HCT116 (cell line): ENCODE data around the gene ZDHHC14. TPM values are rescaled to one million over a fixed set of nuclear protein-coding genes. Genes with fewer than 3 reads are reported as not detected.

ENCODE experiments used
- ATAC-seq: fragments of 200-7000 bp; cut with Tn5 transposase; 2 replicates; pipeline ENCODE4 v1.9.1; 2020; ENCODE audit warnings: mild to moderate bottlenecking, moderate library complexity
- BruUV-seq: library from RNA; stranded (reverse); fragments of 400-500 nt; replicated peaks from 2 replicates; lab custom pipeline; 2021; lab: Mats Ljungman, UMichigan
- CTCF ChIA-PET: fragments of 300-600 bp; sonication (Branson Sonifier 250); formaldehyde crosslinking; loops from one replicate; lab custom pipeline; 2021; ENCODE audit warnings: antibody characterized with exemption; lab: Charles Lee
- POLR2A ChIA-PET: fragments of 300-600, 350-600 bp; sonication (Branson Sonifier 250); formaldehyde crosslinking; loops from one replicate; lab custom pipeline; 2021; ENCODE audit warnings: antibody characterized with exemption; lab: Charles Lee
- RAD21 ChIA-PET, 2 experiments: fragments of 300-600 bp; sonication (Branson Sonifier 250); formaldehyde crosslinking; loops; one replicate each; lab custom pipeline; 2023; ENCODE audit warnings: low total read pairs in 2 of 2; ENCODE audit not compliant: uncharacterized antibody in 2 of 2, unreplicated experiment in 2 of 2, low non-redundant PET in 1 of 2; lab: Charles Lee
- DNase-seq: peaks from one replicate; pipeline ENCODE4 v3.0.0-alpha.2; 2010; ENCODE audit warnings: low read depth, low spot score
- H2AFZ ChIP-seq: fragments of 200-600 bp; shearing (Covaris generic), sonication (generic); 2 replicates; pipeline ENCODE4 v1.6.1; 2017; ENCODE audit warnings: low read depth, mixed run types, mixed read lengths, antibody characterized with exemption, low read length; ENCODE audit not compliant: poor library complexity, severe bottlenecking
- H3K27ac ChIP-seq: 2 replicates; pipeline ENCODE4 v1.5.1; 2012; ENCODE audit warnings: low read depth, low read length
- H3K27me3 ChIP-seq: fragments of 200-600 bp; sonication (generic); 2 replicates; pipeline ENCODE4 v1.6.1; 2016; ENCODE audit warnings: mixed run types, low read length, mixed read lengths; ENCODE audit not compliant: insufficient read depth
- H3K36me3 ChIP-seq, 2 experiments: fragments of 200-500 bp in 1 of 2; fragments of 200-600 bp in 1 of 2; sonication (Bioruptor generic) in 1 of 2; sonication (generic) in 1 of 2; 2 replicates each; pipeline versions ENCODE4 v1.5.1 to v1.6.1; 2014 to 2016; ENCODE audit warnings: low read length in 2 of 2, inconsistent platforms in 1 of 2, mixed read lengths in 1 of 2, mixed run types in 1 of 2; ENCODE audit not compliant: insufficient read depth in 2 of 2, control insufficient read depth in 1 of 2
- H3K4me1 ChIP-seq, 2 experiments: fragments of 200-600 bp in 1 of 2; sonication (generic) in 1 of 2; 2 replicates each; pipeline versions ENCODE4 v1.5.1 to v1.6.1; 2012 to 2017; ENCODE audit warnings: low read length in 2 of 2, inconsistent platforms in 1 of 2, mild to moderate bottlenecking in 1 of 2, mixed read lengths in 1 of 2, mixed run types in 1 of 2, moderate library complexity in 1 of 2; ENCODE audit not compliant: insufficient read depth in 2 of 2, control insufficient read depth in 1 of 2
- H3K4me2 ChIP-seq: fragments of 200-600 bp; sonication (generic); 2 replicates; pipeline ENCODE4 v1.6.1; 2017; ENCODE audit warnings: mixed run types, low read length, mixed read lengths
- H3K4me3 ChIP-seq, 2 experiments: fragments of 200-600 bp in 1 of 2; sonication (generic) in 1 of 2; replicated peaks in 1 of 2; 2 replicates each; pipeline ENCODE4 v1.5.1; 2011 to 2016; ENCODE audit warnings: low read length in 2 of 2, control low read depth in 1 of 2, low read depth in 1 of 2, mild to moderate bottlenecking in 1 of 2, mixed read lengths in 1 of 2, mixed run types in 1 of 2
- H3K79me2 ChIP-seq: fragments of 200-600 bp; sonication (generic); 2 replicates; pipeline ENCODE4 v1.6.1; 2017; ENCODE audit warnings: mild to moderate bottlenecking, mixed run types, low read length, moderate library complexity, mixed read lengths; ENCODE audit not compliant: insufficient read depth
- H3K9ac ChIP-seq: fragments of 200-600 bp; sonication (generic); 2 replicates; pipeline ENCODE4 v1.6.1; 2016; ENCODE audit warnings: low read length, mixed read lengths
- H3K9me2 ChIP-seq: fragments of 200-600 bp; sonication (generic), shearing (Covaris generic); 2 replicates; pipeline ENCODE4 v1.6.1; 2017; ENCODE audit warnings: mixed run types, mild to moderate bottlenecking, moderate library complexity; ENCODE audit not compliant: insufficient read depth
- H3K9me3 ChIP-seq, 2 experiments: fragments of 200-500 bp in 1 of 2; fragments of 200-600 bp in 1 of 2; sonication (Bioruptor generic) in 1 of 2; sonication (generic) in 1 of 2; 2 replicates each; pipeline ENCODE4 v1.6.1; 2014 to 2017; ENCODE audit warnings: low read length in 2 of 2, mixed read lengths in 2 of 2, inconsistent platforms in 1 of 2, low read depth in 1 of 2, mild to moderate bottlenecking in 1 of 2, mixed run types in 1 of 2, moderate library complexity in 1 of 2; ENCODE audit not compliant: control insufficient read depth in 1 of 2, insufficient read depth in 1 of 2
- H4K20me1 ChIP-seq: fragments of 200-600 bp; sonication (generic), shearing (Covaris generic); 2 replicates; pipeline ENCODE4 v1.6.1; 2017; ENCODE audit warnings: mixed run types, mild to moderate bottlenecking, moderate library complexity; ENCODE audit not compliant: insufficient read depth
- ATF3 ChIP-seq: IDR thresholded peaks from 2 replicates; pipeline ENCODE4 v1.6.1; 2012
- CEBPB ChIP-seq: IDR thresholded peaks from 2 replicates; pipeline ENCODE4 v1.6.1; 2012; ENCODE audit warnings: low read depth
- EZH2 ChIP-seq: fragments of 200-600 bp; sonication (generic); IDR thresholded peaks from 2 replicates; pipeline ENCODE4 v1.6.1; 2017; ENCODE audit warnings: antibody characterized with exemption, mixed run types
- EZH2phosphoT487 ChIP-seq: fragments of 200-600 bp; IDR thresholded peaks from 2 replicates; pipeline ENCODE4 v1.6.1; 2018; ENCODE audit warnings: antibody characterized with exemption, borderline replicate concordance
- JUND ChIP-seq: IDR thresholded peaks from 2 replicates; pipeline ENCODE4 v1.6.1; 2012
- MAX ChIP-seq: IDR thresholded peaks from 2 replicates; pipeline ENCODE4 v1.6.1; 2012
- POLR2AphosphoS5 ChIP-seq: IDR thresholded peaks from 2 replicates; pipeline ENCODE4 v1.6.1; 2011; ENCODE audit warnings: mild to moderate bottlenecking, low read depth, low read length, moderate library complexity
- RAD21 ChIP-seq: IDR thresholded peaks from 2 replicates; pipeline ENCODE4 v1.6.1; 2012; ENCODE audit warnings: low read depth, mild to moderate bottlenecking
- REST ChIP-seq: IDR thresholded peaks from 2 replicates; pipeline ENCODE4 v1.6.1; 2012; ENCODE audit warnings: low read depth
- SP1 ChIP-seq: IDR thresholded peaks from 2 replicates; pipeline ENCODE4 v1.6.1; 2012; ENCODE audit warnings: low read depth
- YY1 ChIP-seq: IDR thresholded peaks from 2 replicates; pipeline ENCODE4 v1.6.1; 2011; ENCODE audit warnings: low read length, low read depth, moderate library complexity, mild to moderate bottlenecking; ENCODE audit not compliant: insufficient replicate concordance; ENCODE audit errors: extremely low read depth
- intact Hi-C: fragments of 100-400 bp; cut with micrococcal nuclease; formaldehyde crosslinking; loops from 2 replicates; pipeline ENCODE4 v1.10.0; 2022
- total RNA-seq: library from RNA; stranded (reverse); gene quantifications from one replicate; pipeline ENCODE4 v1.2.1, GENCODE V29; 2021; ENCODE audit not compliant: unreplicated experiment

ZDHHC14 gene
- total RNA-seq, 1 experiment from 2014 or later, result 5.3 TPM

DNA sequence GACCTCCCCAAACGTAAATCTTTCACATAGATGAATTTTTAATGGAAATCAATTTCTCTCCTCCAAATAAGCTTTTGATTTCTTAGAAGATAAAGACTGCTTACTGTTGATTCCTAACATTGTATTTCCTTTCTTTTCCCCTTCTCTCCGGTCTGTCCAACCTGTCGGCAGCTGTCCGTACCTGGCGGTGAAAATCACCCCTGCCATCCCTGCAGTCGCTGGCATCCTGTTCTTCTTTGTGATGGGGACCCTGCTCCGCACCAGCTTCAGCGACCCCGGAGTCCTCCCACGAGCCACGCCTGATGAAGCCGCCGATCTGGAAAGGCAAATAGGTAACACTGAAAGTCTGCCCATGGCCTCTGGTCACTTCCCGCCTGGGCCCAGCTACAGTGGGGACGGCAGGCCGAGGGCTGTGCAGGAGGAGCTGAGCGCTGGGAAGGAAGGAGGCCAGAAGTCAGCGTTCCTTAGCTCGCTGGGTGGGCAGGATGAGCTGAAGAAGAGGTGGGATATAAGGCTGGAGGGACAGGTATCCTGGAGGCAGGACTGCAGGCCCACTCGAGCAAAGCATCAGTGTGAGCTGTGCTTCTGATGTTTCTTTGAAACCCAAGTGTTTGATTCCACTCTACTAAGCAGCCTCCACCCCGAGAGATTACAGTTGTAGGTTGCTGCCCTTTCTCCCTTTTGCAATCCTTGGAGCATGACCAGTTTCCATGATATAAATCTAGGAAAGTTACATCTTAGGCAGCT is 161.6 kb downstream of the ZDHHC14 start:
- Histone ChIP-seq H3K4me2 (no peak overlapping the region), H3K9me3 (no peaks in the 10 kb centered on the region), H3K4me1 (0 out of 4 replicates have a peak, but pooled peaks cover 0 to 4% of the 10 kb centered on the region in 2 experiments), H3K27ac (no peak overlapping the region), H3K79me2 (no peaks in the 10 kb centered on the region), H3K27me3 (no peaks in the 10 kb centered on the region), H3K4me3 (no peak overlapping the region), H2AFZ (no peak overlapping the region), H3K36me3 (no peaks in the 10 kb centered on the region), H4K20me1 (no peaks in the 10 kb centered on the region), H3K9ac (no peak overlapping the region), H3K9me2 (no peaks in the 10 kb centered on the region)
- no TSS peak for BruUV-seq
- POLR2A ChIA-PET, result no interaction called here
- no peak for DNase-seq
- ATAC-seq, result no peak
- RAD21 ChIA-PET, result no interaction called here
- TF ChIP-seq CEBPB (no peak), SP1 (no peak), MAX (no peak), POLR2AphosphoS5 (no peak), REST (no peak), EZH2 (no peak), YY1 (no peak), EZH2phosphoT487 (no peak), JUND (no peak), ATF3 (no peak), RAD21 (no peak)
- CTCF ChIA-PET, result no interaction called here
- intact Hi-C loops, result no loop called here
